ENCODE measurements around the gene DEDD. TPM values are rescaled to one million over a fixed set of nuclear protein-coding genes. Genes with fewer than 3 reads are reported as not detected.
A peak's percentile ranks its signal among the peaks of the same experiment; 100 is the strongest.

DEDD gene
- total RNA-seq, 1 experiment from 2014 or later, result 39.2 TPM

- ChIA-PET CTCF (interaction anchor here (0.7 to 2.7 kb wide), 4 partner anchors 28 to 255 kb away, joined by 4 to 17 read pairs (median 8); partner anchors contain the start of genes ITLN1 and KLHDC9), POLR2A (no interaction called here)
- DNase-seq (ENCODE audit: low spot score), result peak; percentile 30
- no peaks in the 10 kb centered on the region for H3K27me3 Mint-ChIP-seq (ENCODE audit: low read depth)
- H3K4me3 Mint-ChIP-seq, result no peak overlapping the region
- H3K36me3 Mint-ChIP-seq, result peaks cover 4% of the 10 kb centered on the region; the same call in 1 of the 2 replicates
- H3K4me1 Mint-ChIP-seq, result peaks cover 8% of the 10 kb centered on the region
- no peak overlapping the region for H3K27ac Mint-ChIP-seq
- no peaks in the 10 kb centered on the region for H3K9me3 Mint-ChIP-seq
- TF ChIP-seq FOXP4 (CRISPR knock-in tag; IDR thresholded peaks at IDR 0.05) (no peak), CTCF (IDR thresholded peaks at IDR 0.05) (0 out of 2 replicates have a peak, but pooled peaks have one; percentile 26), ESRRA (CRISPR knock-in tag; IDR thresholded peaks at IDR 0.05; ENCODE audit: borderline replicate concordance) (no peak)
- TF ChIP-seq, protein P1, sequence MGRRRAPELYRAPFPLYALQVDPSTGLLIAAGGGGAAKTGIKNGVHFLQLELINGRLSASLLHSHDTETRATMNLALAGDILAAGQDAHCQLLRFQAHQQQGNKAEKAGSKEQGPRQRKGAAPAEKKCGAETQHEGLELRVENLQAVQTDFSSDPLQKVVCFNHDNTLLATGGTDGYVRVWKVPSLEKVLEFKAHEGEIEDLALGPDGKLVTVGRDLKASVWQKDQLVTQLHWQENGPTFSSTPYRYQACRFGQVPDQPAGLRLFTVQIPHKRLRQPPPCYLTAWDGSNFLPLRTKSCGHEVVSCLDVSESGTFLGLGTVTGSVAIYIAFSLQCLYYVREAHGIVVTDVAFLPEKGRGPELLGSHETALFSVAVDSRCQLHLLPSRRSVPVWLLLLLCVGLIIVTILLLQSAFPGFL (CRISPR knock-in tag; IDR thresholded peaks at IDR 0.05; ENCODE audit: borderline replicate concordance), result no peak
- peak; percentile 59; the same call in 1 of the 2 replicates for ATAC-seq
These were observed 7.3 kb upstream of the DEDD start for GRCh38 chr1:161139766-161140165.

- CTCF ChIA-PET, result interaction anchor here (1.1 to 2.7 kb wide), 2 partner anchors 40 to 67 kb away, joined by 9 to 17 read pairs; partner anchors contain the start of gene KLHDC9
- POLR2A ChIA-PET, result no interaction called here
- DNase-seq (ENCODE audit: low spot score), result no peak
- Mint-ChIP-seq H3K27me3 (ENCODE audit: low read depth) (no peaks in the 10 kb centered on the region), H3K4me3 (no peak overlapping the region), H3K27ac (peak overlapping the region; percentile 22), H3K36me3 (peaks cover 4% of the 10 kb centered on the region; the same call in 1 of the 2 replicates), H3K4me1 (peaks cover 8% of the 10 kb centered on the region), H3K9me3 (no peaks in the 10 kb centered on the region)
- ATAC-seq, result no peak
- TF ChIP-seq, protein P2, sequence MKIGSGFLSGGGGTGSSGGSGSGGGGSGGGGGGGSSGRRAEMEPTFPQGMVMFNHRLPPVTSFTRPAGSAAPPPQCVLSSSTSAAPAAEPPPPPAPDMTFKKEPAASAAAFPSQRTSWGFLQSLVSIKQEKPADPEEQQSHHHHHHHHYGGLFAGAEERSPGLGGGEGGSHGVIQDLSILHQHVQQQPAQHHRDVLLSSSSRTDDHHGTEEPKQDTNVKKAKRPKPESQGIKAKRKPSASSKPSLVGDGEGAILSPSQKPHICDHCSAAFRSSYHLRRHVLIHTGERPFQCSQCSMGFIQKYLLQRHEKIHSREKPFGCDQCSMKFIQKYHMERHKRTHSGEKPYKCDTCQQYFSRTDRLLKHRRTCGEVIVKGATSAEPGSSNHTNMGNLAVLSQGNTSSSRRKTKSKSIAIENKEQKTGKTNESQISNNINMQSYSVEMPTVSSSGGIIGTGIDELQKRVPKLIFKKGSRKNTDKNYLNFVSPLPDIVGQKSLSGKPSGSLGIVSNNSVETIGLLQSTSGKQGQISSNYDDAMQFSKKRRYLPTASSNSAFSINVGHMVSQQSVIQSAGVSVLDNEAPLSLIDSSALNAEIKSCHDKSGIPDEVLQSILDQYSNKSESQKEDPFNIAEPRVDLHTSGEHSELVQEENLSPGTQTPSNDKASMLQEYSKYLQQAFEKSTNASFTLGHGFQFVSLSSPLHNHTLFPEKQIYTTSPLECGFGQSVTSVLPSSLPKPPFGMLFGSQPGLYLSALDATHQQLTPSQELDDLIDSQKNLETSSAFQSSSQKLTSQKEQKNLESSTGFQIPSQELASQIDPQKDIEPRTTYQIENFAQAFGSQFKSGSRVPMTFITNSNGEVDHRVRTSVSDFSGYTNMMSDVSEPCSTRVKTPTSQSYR (CRISPR knock-in tag; IDR thresholded peaks at IDR 0.05), result no peak
- TF ChIP-seq NR2C2 (CRISPR knock-in tag; IDR thresholded peaks at IDR 0.05), result no peak
- TF ChIP-seq GTF2I (CRISPR knock-in tag; conservative IDR thresholded peaks at IDR 0.05), result no peak
- TF ChIP-seq, protein P3, sequence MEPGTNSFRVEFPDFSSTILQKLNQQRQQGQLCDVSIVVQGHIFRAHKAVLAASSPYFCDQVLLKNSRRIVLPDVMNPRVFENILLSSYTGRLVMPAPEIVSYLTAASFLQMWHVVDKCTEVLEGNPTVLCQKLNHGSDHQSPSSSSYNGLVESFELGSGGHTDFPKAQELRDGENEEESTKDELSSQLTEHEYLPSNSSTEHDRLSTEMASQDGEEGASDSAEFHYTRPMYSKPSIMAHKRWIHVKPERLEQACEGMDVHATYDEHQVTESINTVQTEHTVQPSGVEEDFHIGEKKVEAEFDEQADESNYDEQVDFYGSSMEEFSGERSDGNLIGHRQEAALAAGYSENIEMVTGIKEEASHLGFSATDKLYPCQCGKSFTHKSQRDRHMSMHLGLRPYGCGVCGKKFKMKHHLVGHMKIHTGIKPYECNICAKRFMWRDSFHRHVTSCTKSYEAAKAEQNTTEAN (CRISPR knock-in tag; IDR thresholded peaks at IDR 0.05), result no peak
- TF ChIP-seq FOXJ3 (CRISPR knock-in tag; IDR thresholded peaks at IDR 0.05; ENCODE audit: borderline replicate concordance), result no peak
- TF ChIP-seq, protein P4, sequence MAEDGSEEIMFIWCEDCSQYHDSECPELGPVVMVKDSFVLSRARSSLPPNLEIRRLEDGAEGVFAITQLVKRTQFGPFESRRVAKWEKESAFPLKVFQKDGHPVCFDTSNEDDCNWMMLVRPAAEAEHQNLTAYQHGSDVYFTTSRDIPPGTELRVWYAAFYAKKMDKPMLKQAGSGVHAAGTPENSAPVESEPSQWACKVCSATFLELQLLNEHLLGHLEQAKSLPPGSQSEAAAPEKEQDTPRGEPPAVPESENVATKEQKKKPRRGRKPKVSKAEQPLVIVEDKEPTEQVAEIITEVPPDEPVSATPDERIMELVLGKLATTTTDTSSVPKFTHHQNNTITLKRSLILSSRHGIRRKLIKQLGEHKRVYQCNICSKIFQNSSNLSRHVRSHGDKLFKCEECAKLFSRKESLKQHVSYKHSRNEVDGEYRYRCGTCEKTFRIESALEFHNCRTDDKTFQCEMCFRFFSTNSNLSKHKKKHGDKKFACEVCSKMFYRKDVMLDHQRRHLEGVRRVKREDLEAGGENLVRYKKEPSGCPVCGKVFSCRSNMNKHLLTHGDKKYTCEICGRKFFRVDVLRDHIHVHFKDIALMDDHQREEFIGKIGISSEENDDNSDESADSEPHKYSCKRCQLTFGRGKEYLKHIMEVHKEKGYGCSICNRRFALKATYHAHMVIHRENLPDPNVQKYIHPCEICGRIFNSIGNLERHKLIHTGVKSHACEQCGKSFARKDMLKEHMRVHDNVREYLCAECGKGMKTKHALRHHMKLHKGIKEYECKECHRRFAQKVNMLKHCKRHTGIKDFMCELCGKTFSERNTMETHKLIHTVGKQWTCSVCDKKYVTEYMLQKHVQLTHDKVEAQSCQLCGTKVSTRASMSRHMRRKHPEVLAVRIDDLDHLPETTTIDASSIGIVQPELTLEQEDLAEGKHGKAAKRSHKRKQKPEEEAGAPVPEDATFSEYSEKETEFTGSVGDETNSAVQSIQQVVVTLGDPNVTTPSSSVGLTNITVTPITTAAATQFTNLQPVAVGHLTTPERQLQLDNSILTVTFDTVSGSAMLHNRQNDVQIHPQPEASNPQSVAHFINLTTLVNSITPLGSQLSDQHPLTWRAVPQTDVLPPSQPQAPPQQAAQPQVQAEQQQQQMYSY (CRISPR knock-in tag; IDR thresholded peaks at IDR 0.05), result no peak
- no peak for TF ChIP-seq ZNF317 (CRISPR knock-in tag; IDR thresholded peaks at IDR 0.05; ENCODE audit: borderline replicate concordance, low read depth)
These were observed 6.0 kb upstream of the DEDD start for GRCh38 chr1:161138431-161138830.

Data from WTC11 (cell line).